ENCODE results near the gene SERTAD4. TPM values are rescaled to one million over a fixed set of nuclear protein-coding genes. Genes with fewer than 3 reads are reported as not detected.

Gene SERTAD4
- total RNA-seq, 2 experiments from 2014 or later: not detected

GRCh38 chr1:210213335-210213734 lies 19.3 kb upstream of the SERTAD4 start:
- Histone ChIP-seq H3K9me3 (ENCODE audit: control insufficient read depth in 1 of 2, insufficient read depth in 1 of 2, low read length in 2 of 2) (no peaks in the 10 kb centered on the region), H3K4me1 (ENCODE audit: insufficient read depth, low read length) (no peaks in the 10 kb centered on the region), H3K4me3 (ENCODE audit: low read length) (no peak overlapping the region), H3K27ac (ENCODE audit: low read depth in 1 of 2, low read length in 2 of 2) (no peak overlapping the region), H3K27me3 (ENCODE audit: control insufficient read depth in 1 of 2, insufficient read depth in 2 of 2, low read length in 2 of 2) (peaks cover 0 to 4% of the 10 kb centered on the region in 2 experiments), H3K36me3 (ENCODE audit: insufficient read depth, low read length) (no peaks in the 10 kb centered on the region)
- H3K4me3 Mint-ChIP-seq: no peak overlapping the region
- TF ChIP-seq CTCF (IDR thresholded peaks at IDR 0.05): no peak
- no peak for DNase-seq
- H3K9me3 Mint-ChIP-seq: no peaks in the 10 kb centered on the region
- no peaks in the 10 kb centered on the region for H3K36me3 Mint-ChIP-seq (ENCODE audit: low read depth)
- intact Hi-C loops (cut with DNase I, micrococcal nuclease): no loop called here
- peaks cover 18% of the 10 kb centered on the region for H3K27me3 Mint-ChIP-seq
- no peak for ATAC-seq (ENCODE audit: poor library complexity)
- no peaks in the 10 kb centered on the region for H3K4me1 Mint-ChIP-seq (ENCODE audit: low read depth)
- H3K27ac Mint-ChIP-seq: no peak overlapping the region
- POLR2A ChIA-PET: no interaction called here
- CTCF ChIA-PET: no interaction called here

- no peak for TF ChIP-seq CTCF (IDR thresholded peaks at IDR 0.05)
- Mint-ChIP-seq H3K27ac (no peak overlapping the region), H3K4me1 (ENCODE audit: low read depth) (no peaks in the 10 kb centered on the region), H3K36me3 (ENCODE audit: low read depth) (no peaks in the 10 kb centered on the region), H3K9me3 (no peaks in the 10 kb centered on the region), H3K4me3 (no peak overlapping the region), H3K27me3 (peaks cover 25% of the 10 kb centered on the region)
- peaks cover 0 to 4% of the 10 kb centered on the region in 2 experiments for H3K27me3 ChIP-seq (ENCODE audit: control insufficient read depth in 1 of 2, insufficient read depth in 2 of 2, low read length in 2 of 2)
- H3K4me1 ChIP-seq (ENCODE audit: insufficient read depth, low read length): no peaks in the 10 kb centered on the region
- intact Hi-C loops (cut with DNase I, micrococcal nuclease): no loop called here
- ChIA-PET POLR2A (no interaction called here), CTCF (no interaction called here)
- no peaks in the 10 kb centered on the region for H3K9me3 ChIP-seq (ENCODE audit: control insufficient read depth in 1 of 2, insufficient read depth in 1 of 2, low read length in 2 of 2)
- DNase-seq (no peak), ATAC-seq (ENCODE audit: poor library complexity) (no peak)
- H3K27ac ChIP-seq (ENCODE audit: low read depth in 1 of 2, low read length in 2 of 2): no peak overlapping the region
- H3K4me3 ChIP-seq (ENCODE audit: low read length): no peak overlapping the region
- no peaks in the 10 kb centered on the region for H3K36me3 ChIP-seq (ENCODE audit: insufficient read depth, low read length)
These were observed 17.8 kb upstream of the SERTAD4 start for GRCh38 chr1:210214573-210215409.

GRCh38 chr1:210217482-210217881 lies 15.1 kb upstream of the SERTAD4 start:
- H3K36me3 ChIP-seq (ENCODE audit: insufficient read depth, low read length): no peaks in the 10 kb centered on the region
- DNase-seq (no peak), ATAC-seq (ENCODE audit: poor library complexity) (no peak)
- intact Hi-C loops (cut with DNase I, micrococcal nuclease): no loop called here
- Mint-ChIP-seq H3K9me3 (no peaks in the 10 kb centered on the region), H3K4me1 (ENCODE audit: low read depth) (no peaks in the 10 kb centered on the region), H3K36me3 (ENCODE audit: low read depth) (no peaks in the 10 kb centered on the region), H3K27me3 (peaks cover 36% of the 10 kb centered on the region), H3K27ac (no peak overlapping the region), H3K4me3 (no peak overlapping the region)
- H3K4me1 ChIP-seq (ENCODE audit: insufficient read depth, low read length): no peaks in the 10 kb centered on the region
- H3K4me3 ChIP-seq (ENCODE audit: low read length): no peak overlapping the region
- ChIA-PET CTCF (no interaction called here), POLR2A (no interaction called here)
- H3K9me3 ChIP-seq (ENCODE audit: control insufficient read depth in 1 of 2, insufficient read depth in 1 of 2, low read length in 2 of 2): no peaks in the 10 kb centered on the region
- no peak overlapping the region for H3K27ac ChIP-seq (ENCODE audit: low read depth in 1 of 2, low read length in 2 of 2)
- no peak for TF ChIP-seq CTCF (IDR thresholded peaks at IDR 0.05)
- H3K27me3 ChIP-seq (ENCODE audit: control insufficient read depth in 1 of 2, insufficient read depth in 2 of 2, low read length in 2 of 2): peaks cover 0 to 7% of the 10 kb centered on the region in 2 experiments

Measured in CD4-positive, alpha-beta T cell (primary cell).